Measurements from ENCODE around the gene PRCC.

Gene PRCC

DNA sequence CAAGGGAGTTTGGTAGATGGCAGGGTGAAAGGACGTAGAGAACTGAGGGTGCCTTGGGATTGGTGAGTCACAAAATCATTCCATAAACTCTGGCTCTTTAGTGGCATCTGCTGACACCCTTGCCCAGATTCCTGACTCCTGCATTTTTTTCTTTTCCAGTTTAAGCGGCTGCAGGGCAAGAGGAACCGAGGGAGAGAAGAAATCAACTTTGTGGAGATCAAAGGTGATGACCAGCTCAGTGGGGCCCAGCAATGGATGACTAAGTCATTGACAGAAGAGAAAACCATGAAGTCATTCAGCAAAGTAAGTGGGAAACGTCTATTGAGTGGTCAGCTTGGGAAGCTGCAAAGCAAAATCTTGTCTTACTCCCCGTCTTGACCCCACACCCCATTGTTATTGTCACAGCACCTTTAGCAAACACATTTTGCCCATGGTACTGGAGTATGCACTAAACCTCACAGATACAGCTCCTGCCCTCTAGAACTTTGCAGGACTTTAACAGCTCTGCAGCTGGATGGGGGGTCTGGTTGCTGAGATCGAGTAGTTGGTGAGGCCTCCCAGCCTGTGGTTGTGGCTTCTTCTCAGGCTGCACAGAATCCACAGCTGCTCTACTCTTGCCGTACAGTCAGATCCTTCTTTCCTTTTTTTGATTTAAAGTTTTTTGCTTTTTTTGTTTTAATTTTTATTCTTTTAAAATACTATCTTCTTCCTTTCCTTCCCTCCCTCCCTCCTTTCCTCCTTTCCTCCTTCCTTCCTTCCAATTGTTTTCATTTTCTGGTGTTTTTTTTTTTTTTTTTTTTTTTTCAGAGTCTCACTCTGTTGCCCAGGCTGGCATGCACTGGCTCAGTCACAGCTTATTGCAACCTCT is 27.4 kb downstream of the PRCC start:
- Histone ChIP-seq H3K4me3 (ENCODE audit: low read depth, low read length) (no peak overlapping the region), H3K27me3 (replicated peaks) (no peaks in the 10 kb centered on the region), H3K36me3 (replicated peaks) (peaks cover 61% of the 10 kb centered on the region), H3K27ac (no peak overlapping the region)
- in situ Hi-C loops (cut with HindIII; ENCODE audit: low pct_ligation_motif_present, low sequenced_read_pairs): no loop called here
- TF ChIP-seq, protein P1, sequence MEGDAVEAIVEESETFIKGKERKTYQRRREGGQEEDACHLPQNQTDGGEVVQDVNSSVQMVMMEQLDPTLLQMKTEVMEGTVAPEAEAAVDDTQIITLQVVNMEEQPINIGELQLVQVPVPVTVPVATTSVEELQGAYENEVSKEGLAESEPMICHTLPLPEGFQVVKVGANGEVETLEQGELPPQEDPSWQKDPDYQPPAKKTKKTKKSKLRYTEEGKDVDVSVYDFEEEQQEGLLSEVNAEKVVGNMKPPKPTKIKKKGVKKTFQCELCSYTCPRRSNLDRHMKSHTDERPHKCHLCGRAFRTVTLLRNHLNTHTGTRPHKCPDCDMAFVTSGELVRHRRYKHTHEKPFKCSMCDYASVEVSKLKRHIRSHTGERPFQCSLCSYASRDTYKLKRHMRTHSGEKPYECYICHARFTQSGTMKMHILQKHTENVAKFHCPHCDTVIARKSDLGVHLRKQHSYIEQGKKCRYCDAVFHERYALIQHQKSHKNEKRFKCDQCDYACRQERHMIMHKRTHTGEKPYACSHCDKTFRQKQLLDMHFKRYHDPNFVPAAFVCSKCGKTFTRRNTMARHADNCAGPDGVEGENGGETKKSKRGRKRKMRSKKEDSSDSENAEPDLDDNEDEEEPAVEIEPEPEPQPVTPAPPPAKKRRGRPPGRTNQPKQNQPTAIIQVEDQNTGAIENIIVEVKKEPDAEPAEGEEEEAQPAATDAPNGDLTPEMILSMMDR (IDR thresholded peaks at IDR 0.05; ENCODE audit: low read depth, low read length, missing control alignments): no peak
- no peak for DNase-seq

DNA sequence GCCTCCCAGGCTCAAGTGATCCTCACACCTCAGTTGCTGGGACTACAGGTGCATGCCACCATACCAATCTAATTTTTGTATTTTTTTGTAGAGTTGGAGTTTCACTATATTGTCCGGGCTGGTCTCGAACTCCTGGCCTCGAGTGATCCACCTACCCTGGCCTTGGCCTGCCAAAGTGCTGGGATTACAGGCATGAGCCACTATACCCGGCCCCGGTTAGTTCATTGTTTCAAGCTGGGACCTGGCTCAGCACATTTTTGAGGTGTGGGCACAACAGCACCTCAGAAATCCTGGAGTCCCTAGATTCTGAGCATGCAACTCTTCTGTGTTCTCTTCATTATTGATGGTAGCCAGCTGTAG is 28.0 kb downstream of the PRCC start:
- H3K27me3 ChIP-seq (replicated peaks): no peaks in the 10 kb centered on the region
- TF ChIP-seq, protein P1 (IDR thresholded peaks at IDR 0.05; ENCODE audit: low read depth, low read length, missing control alignments): no peak
- peaks cover 67% of the 10 kb centered on the region for H3K36me3 ChIP-seq (replicated peaks)
- H3K4me3 ChIP-seq (ENCODE audit: low read depth, low read length): no peak overlapping the region
- in situ Hi-C loops (cut with HindIII; ENCODE audit: low pct_ligation_motif_present, low sequenced_read_pairs): no loop called here
- no peak for DNase-seq
- no peak overlapping the region for H3K27ac ChIP-seq

DNA sequence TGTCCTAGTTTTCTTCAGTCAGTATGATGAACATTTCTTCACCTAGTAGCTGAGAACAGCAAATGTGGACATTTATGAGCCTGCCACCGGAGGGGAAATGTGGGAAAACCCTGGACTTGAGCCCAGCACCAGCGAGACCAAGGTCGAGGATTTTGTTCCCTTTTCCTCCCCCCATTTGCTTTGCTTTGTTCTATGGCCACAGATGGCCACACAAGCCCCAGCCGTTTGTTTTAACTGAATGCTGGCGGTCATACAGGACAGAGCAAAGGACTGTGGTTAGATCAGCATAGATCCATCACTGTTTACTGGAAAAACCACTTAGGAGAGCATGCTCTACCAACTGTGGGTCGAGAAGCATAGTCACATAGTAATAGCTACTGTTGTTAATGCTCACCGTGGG is 28.5 kb downstream of the PRCC start:
- H3K27me3 ChIP-seq (replicated peaks): no peaks in the 10 kb centered on the region
- TF ChIP-seq, protein P1 (IDR thresholded peaks at IDR 0.05; ENCODE audit: low read depth, low read length, missing control alignments): no peak
- peaks cover 72% of the 10 kb centered on the region for H3K36me3 ChIP-seq (replicated peaks)
- in situ Hi-C loops (cut with HindIII; ENCODE audit: low pct_ligation_motif_present, low sequenced_read_pairs): no loop called here
- no peak for DNase-seq
- H3K27ac ChIP-seq: no peak overlapping the region
- H3K4me3 ChIP-seq (ENCODE audit: low read depth, low read length): no peak overlapping the region

DNA sequence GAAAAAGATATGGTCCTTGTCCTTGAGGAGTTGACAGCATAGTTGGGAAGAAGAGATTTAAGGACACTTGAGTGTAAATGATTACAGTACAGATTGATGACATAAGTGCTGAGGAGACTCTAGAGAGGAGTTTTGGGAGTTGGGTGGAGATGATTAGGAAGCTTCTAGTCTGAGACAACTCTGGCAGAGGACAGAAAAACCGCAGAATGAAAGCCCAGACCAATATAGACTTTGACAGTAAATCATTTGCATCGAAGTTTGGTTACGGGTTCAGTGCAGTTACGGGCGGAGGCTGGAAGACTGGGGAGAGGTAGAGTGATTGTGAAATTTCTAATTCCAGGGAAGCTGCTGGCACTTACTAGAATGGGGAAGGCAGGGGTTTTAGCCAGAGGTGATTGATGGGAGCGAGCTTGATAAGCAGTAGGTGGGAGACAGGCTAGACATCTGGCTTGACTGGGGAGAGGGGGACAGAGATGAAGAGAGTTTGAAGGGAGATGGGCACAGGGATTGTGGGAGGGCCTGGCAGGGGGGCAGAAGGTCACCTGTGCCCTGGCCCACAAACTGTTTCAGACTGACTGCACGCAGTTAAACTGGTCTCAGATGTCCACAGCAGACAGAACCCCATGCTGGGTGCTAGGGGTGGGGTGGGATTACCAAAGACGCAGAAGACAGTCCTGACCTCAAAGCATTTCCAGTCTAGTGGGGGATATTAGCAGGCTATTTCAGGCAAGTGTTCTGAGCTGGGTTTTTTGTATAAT is 29.2 kb downstream of the PRCC start:
- Histone ChIP-seq H3K27me3 (replicated peaks) (no peaks in the 10 kb centered on the region), H3K27ac (no peak overlapping the region), H3K36me3 (replicated peaks) (peaks cover 72% of the 10 kb centered on the region), H3K4me3 (ENCODE audit: low read depth, low read length) (no peak overlapping the region)
- in situ Hi-C loops (cut with HindIII; ENCODE audit: low pct_ligation_motif_present, low sequenced_read_pairs): no loop called here
- DNase-seq: no peak
- TF ChIP-seq, protein P1 (IDR thresholded peaks at IDR 0.05; ENCODE audit: low read depth, low read length, missing control alignments): no peak

DNA sequence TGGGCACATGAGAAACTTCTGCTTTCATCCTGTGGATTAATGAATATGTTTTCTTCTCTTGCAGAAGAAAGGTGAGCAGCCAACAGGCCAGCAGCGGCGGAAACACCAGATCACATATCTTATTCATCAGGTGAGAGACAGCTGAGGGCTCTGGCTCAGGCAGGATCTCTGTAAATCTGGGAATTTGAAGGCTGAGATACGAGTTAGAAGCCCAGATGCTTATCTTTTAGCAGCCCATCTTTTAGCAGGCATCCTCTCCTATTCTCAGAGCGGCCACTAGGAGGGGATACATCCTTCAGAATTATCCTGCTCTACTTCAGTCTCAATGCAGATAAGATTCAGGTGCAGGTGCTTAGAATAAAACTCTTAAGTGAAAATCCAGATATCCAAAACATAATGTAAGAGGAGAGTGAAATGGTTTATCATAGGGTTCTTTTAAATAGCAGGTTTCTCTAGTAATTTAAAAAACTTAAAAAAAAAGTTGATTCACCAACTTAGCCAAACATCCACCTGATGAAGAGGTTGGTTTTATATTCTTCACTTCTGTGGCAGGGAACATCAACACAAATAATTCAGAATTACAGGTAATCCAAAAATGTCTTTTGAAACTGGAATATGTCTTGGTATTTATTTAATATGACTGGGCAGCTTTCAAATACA is 30.0 kb downstream of the PRCC start:
- DNase-seq: peak; percentile 47
- Histone ChIP-seq H3K27ac (no peak overlapping the region), H3K36me3 (replicated peaks) (peaks cover 67% of the 10 kb centered on the region), H3K4me3 (ENCODE audit: low read depth, low read length) (no peak overlapping the region), H3K27me3 (replicated peaks) (no peaks in the 10 kb centered on the region)
- TF ChIP-seq, protein P1 (IDR thresholded peaks at IDR 0.05; ENCODE audit: low read depth, low read length, missing control alignments): peak; percentile 87
- in situ Hi-C loops (cut with HindIII; ENCODE audit: low pct_ligation_motif_present, low sequenced_read_pairs): no loop called here

Measured in brain microvascular endothelial cell (primary cell).